WERI-Rb-1 (cell line): ENCODE measurements around the gene MDFI.

ENCODE experiments used
- DNase-seq: peaks from one replicate; pipeline ENCODE4 v3.0.0-alpha.2; 2020
- H3K27ac ChIP-seq: fragments of 250-450 bp; sonication (Bioruptor Pico); 2 replicates; pipeline ENCODE4 v1.5.1; 2020; ENCODE audit warnings: mild to moderate bottlenecking, moderate library complexity
- H3K27me3 ChIP-seq: fragments of 250-450 bp; sonication (Bioruptor Pico); 2 replicates; pipeline ENCODE4 v1.5.1; 2021; ENCODE audit warnings: mild to moderate bottlenecking, low read depth, moderate library complexity; ENCODE audit not compliant: insufficient read depth, severe bottlenecking
- H3K36me3 ChIP-seq: fragments of 250-450 bp; sonication (Bioruptor Pico); 2 replicates; pipeline ENCODE4 v1.5.1; 2020; ENCODE audit warnings: mild to moderate bottlenecking, moderate library complexity
- H3K4me3 ChIP-seq: 2 replicates; pipeline ENCODE4 v1.5.1; 2011; ENCODE audit warnings: low read depth, mild to moderate bottlenecking, control low read depth, low read length
- H3K9me3 ChIP-seq: fragments of 250-450 bp; sonication (Bioruptor Pico); 2 replicates; pipeline ENCODE4 v1.5.1; 2021; ENCODE audit warnings: mild to moderate bottlenecking, moderate library complexity; ENCODE audit not compliant: severe bottlenecking
- TF ChIP-seq, protein P1 (sequence below): IDR thresholded peaks from 2 replicates; pipeline ENCODE4 v1.5.1; 2011; ENCODE audit warnings: low read depth, mild to moderate bottlenecking, control low read depth, inconsistent platforms, low read length

MDFI gene

DNA sequence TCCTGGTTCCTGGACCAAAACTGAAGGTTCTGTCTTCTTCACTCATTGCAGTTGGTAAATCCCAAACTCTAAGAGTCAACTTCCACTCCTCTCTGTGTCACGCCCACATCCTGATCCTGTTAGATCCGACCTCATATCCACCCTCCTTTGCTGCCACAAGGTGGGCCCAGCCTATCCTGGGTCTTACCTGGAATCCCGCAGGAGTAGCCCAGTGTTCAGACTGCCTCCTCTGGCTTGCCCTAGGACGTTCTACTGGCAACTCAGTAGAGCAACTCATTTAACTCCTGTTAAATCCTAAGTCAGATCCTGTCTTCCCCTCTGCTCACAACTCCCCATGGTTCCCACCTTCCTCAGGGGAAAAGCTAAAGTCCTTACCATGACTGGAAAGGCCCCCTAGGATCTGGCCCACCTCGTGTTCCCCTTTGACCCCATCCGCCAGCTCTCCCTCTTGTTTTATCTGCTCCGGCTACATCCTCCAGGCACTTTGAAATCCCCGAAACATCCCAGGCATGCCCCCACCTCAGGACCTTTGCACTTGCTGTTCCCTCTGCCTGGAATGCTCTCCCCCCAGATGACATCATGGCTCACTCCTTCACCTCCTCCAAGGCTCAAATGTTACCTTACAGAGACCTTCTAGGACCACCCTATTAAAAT is 53.3 kb downstream of the MDFI start:
- TF ChIP-seq, protein P1, sequence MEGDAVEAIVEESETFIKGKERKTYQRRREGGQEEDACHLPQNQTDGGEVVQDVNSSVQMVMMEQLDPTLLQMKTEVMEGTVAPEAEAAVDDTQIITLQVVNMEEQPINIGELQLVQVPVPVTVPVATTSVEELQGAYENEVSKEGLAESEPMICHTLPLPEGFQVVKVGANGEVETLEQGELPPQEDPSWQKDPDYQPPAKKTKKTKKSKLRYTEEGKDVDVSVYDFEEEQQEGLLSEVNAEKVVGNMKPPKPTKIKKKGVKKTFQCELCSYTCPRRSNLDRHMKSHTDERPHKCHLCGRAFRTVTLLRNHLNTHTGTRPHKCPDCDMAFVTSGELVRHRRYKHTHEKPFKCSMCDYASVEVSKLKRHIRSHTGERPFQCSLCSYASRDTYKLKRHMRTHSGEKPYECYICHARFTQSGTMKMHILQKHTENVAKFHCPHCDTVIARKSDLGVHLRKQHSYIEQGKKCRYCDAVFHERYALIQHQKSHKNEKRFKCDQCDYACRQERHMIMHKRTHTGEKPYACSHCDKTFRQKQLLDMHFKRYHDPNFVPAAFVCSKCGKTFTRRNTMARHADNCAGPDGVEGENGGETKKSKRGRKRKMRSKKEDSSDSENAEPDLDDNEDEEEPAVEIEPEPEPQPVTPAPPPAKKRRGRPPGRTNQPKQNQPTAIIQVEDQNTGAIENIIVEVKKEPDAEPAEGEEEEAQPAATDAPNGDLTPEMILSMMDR: no peak
- no peaks in the 10 kb centered on the region for H3K36me3 ChIP-seq
- no peak for DNase-seq
- H3K27me3 ChIP-seq: no peaks in the 10 kb centered on the region
- H3K4me3 ChIP-seq: no peak overlapping the region
- no peak overlapping the region for H3K27ac ChIP-seq
- no peaks in the 10 kb centered on the region for H3K9me3 ChIP-seq

DNA sequence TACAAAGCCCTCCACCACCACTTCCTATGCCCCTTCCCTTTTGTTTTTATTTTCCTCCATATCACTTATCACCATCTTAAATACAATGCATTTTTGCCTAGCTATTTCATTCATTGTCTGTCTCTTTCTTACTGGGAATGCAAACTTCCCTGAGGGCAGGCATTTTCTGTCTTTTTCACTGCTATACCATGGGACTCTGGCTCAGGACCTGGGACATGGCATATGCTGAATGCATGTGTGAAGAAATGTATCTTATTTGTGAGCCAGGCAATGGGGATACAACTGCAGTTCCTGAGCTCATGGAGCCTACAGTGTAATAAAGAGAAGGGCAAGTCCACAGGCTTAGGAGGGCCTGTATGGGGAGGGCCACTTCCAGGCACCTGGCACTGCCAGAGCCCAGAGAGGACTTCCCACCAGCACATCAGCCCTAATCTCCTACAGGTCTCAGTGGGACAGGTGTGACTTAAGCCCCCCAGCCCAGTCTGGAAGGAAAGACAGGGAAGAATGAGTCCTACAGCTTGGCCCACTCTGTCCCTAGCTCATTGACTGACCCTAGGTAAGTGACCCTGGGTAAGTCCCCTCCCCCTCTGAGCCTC is 53.9 kb downstream of the MDFI start:
- H3K27me3 ChIP-seq: no peaks in the 10 kb centered on the region
- H3K36me3 ChIP-seq: no peaks in the 10 kb centered on the region
- H3K9me3 ChIP-seq: no peaks in the 10 kb centered on the region
- DNase-seq: no peak
- TF ChIP-seq, protein P1: no peak
- no peak overlapping the region for H3K4me3 ChIP-seq
- H3K27ac ChIP-seq: no peak overlapping the region

DNA sequence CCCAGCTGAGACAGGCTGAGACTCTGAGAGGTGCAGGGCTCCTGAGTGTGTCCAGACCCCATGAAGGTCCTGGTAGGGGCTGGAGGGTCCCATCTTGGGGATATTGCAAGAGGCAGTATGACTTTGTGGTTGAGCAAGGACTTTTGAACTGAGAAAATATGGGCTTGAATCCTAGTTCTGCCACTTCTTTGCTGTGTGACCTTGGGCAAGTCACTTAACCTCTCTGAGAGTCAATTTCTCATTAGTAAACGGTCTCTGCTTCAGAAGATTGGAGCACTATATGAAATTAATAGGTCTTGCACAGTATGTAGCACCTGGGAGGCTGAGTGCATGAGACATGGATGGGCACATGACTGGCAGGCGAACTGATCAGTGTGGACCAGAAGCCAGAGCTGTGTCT is 54.5 kb downstream of the MDFI start:
- Histone ChIP-seq H3K27me3 (no peaks in the 10 kb centered on the region), H3K4me3 (no peak overlapping the region), H3K36me3 (no peaks in the 10 kb centered on the region), H3K27ac (no peak overlapping the region), H3K9me3 (no peaks in the 10 kb centered on the region)
- TF ChIP-seq, protein P1: no peak
- no peak for DNase-seq

DNA sequence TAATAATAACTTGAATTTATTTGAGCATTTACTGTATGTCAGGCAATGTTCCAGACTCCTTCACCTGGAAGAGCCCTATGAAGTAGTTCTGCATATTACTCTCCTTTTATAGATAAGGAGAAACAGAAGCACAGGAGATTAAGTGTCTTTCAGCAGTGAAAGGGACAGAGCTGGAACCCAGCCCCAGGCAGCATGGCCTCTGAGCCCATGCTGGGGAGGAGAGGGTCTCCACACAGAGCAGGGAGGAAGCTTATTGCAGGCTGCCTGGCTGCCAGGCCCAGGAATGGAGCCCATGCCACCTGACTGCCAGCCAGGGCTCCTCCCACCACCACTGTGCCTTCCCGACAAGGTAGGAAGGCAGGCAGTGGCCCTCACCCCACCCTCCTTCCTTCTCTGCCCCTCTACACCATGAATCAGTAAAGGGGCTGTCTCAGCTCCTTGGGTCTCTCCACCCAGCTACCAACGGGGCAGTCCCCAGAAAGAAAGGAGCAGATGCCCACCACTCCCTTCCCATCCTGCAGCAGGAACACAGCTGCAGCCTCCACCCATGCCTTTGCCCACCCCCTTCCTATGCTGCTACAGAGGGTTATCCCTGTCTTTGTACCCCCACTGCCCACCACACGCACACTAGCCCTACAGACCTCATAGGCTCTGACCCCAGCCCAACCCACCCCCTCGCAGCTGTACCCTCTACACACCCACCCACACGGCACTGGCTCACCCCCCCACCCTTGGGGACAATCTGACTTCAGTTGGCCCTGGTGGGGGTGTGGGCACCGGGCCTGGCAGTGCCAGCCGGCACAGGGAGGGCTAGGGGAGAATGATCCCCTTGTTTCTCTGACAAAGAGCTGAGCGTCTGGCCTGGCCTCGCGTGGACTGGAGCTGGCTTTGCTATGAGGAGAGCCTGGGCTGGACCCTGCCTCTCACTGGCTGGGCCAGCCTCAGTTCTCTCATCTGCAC is 55.3 kb downstream of the MDFI start:
- H3K27me3 ChIP-seq: no peaks in the 10 kb centered on the region
- H3K4me3 ChIP-seq: no peak overlapping the region
- no peaks in the 10 kb centered on the region for H3K9me3 ChIP-seq
- TF ChIP-seq, protein P1: no peak
- H3K36me3 ChIP-seq: no peaks in the 10 kb centered on the region
- DNase-seq: no peak
- H3K27ac ChIP-seq: no peak overlapping the region

DNA sequence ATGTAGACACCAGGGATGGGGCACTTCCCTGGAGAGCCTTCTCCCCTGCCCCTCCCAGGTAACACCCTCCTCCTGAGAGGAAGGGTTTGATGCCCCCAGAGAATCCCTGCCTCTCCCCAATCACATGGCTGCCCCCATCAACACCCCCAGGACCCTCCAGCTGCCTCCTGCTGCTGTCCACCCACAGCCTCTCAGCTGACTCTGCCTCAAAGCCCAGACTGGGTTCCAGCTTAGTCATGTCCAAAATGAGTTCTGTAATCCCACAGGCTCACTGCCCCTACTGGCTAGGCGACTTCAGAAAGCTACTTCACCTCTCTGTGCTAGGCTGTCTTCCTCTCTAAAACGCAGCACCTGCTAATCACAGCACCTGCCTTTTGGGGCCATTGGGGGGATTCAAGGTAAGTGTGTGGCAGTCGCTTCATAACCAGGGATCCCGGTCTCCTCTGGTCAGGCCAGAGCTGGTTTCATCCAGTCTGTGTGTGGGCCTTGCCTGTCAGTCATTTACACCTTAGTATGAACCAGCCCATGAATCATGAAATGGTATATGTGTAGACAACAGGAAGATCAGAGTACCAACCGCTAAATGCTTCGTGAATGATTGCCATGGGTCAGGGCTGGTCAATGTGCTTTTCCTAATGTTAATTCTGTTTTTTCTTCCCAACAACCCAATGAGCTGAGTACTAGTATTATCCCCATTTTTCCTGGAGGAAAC is 56.7 kb downstream of the MDFI start:
- TF ChIP-seq, protein P1: no peak
- H3K9me3 ChIP-seq: no peaks in the 10 kb centered on the region
- no peaks in the 10 kb centered on the region for H3K27me3 ChIP-seq
- no peaks in the 10 kb centered on the region for H3K36me3 ChIP-seq
- H3K27ac ChIP-seq: no peak overlapping the region
- no peak overlapping the region for H3K4me3 ChIP-seq
- no peak for DNase-seq
